Common myeloid progenitor, CD34-positive (primary cell): ENCODE data around the gene EPHB3.

Source experiments
- CTCF ChIA-PET: fragments of 350-600 bp; sonication (Branson Sonifier 250); formaldehyde crosslinking; loops from one replicate; lab custom pipeline; 2021; ENCODE audit warnings: antibody characterized with exemption; lab: Charles Lee
- POLR2A ChIA-PET: fragments of 350-600 bp; sonication (Branson Sonifier 250); formaldehyde crosslinking; loops from one replicate; lab custom pipeline; 2021; ENCODE audit warnings: antibody characterized with exemption; lab: Charles Lee
- DNase-seq, 3 donors: peaks; one replicate each; pipeline versions ENCODE4 v3.0.0 to v3.0.0-alpha.2; 2013
- H3K27ac ChIP-seq, 2 experiments: 1 replicate in 1 of 2; 2 replicates in 1 of 2; pipeline ENCODE4 v1.7.0; 2013; ENCODE audit warnings: inconsistent platforms in 2 of 2, low read length in 2 of 2, mild to moderate bottlenecking in 2 of 2, low read depth in 1 of 2, moderate library complexity in 1 of 2; ENCODE audit not compliant: severe bottlenecking in 2 of 2, insufficient read depth in 1 of 2, poor library complexity in 1 of 2
- H3K27me3 ChIP-seq, 5 experiments: replicated peaks in 2 of 5; 1 replicate in 3 of 5; 2 replicates in 2 of 5; pipeline versions ENCODE4 v1.6.1 to v1.7.0; 2013; ENCODE audit warnings: low read length in 4 of 5, mild to moderate bottlenecking in 2 of 5, moderate library complexity in 2 of 5, inconsistent platforms in 1 of 5; ENCODE audit not compliant: insufficient read depth in 5 of 5, control insufficient read depth in 4 of 5
- H3K36me3 ChIP-seq, 4 experiments: 1 replicate in 2 of 4; 2 replicates in 2 of 4; pipeline versions ENCODE4 v1.6.1 to v1.7.0; 2013; ENCODE audit warnings: low read length in 3 of 4, control low read depth in 1 of 4, mild to moderate bottlenecking in 1 of 4; ENCODE audit not compliant: control insufficient read depth in 4 of 4, insufficient read depth in 4 of 4
- H3K4me1 ChIP-seq, 4 experiments: 1 replicate in 3 of 4; 2 replicates in 1 of 4; pipeline versions ENCODE4 v1.6.1 to v1.7.1; 2013; ENCODE audit warnings: low read length in 3 of 4, mild to moderate bottlenecking in 3 of 4, control low read depth in 1 of 4, inconsistent platforms in 1 of 4, moderate library complexity in 1 of 4; ENCODE audit not compliant: control insufficient read depth in 4 of 4, insufficient read depth in 4 of 4; ENCODE audit errors: control extremely low read depth in 1 of 4
- H3K4me3 ChIP-seq, 7 experiments: 1 replicate in 4 of 7; 2 replicates in 3 of 7; pipeline versions ENCODE4 v1.5.1 to v1.7.0; 2013; ENCODE audit warnings: mild to moderate bottlenecking in 7 of 7, low read length in 6 of 7, moderate library complexity in 6 of 7, inconsistent platforms in 2 of 7, low read depth in 2 of 7, control low read depth in 1 of 7; ENCODE audit not compliant: insufficient read depth in 4 of 7, control insufficient read depth in 1 of 7; ENCODE audit errors: extremely low read depth in 1 of 7
- H3K9me3 ChIP-seq, 5 experiments: 1 replicate in 4 of 5; 2 replicates in 1 of 5; pipeline versions ENCODE4 v1.6.1 to v1.7.1; 2013; ENCODE audit warnings: low read length in 4 of 5, mild to moderate bottlenecking in 2 of 5, inconsistent platforms in 1 of 5, low read depth in 1 of 5, moderate library complexity in 1 of 5; ENCODE audit not compliant: control insufficient read depth in 4 of 5, insufficient read depth in 2 of 5; ENCODE audit errors: control extremely low read depth in 1 of 5
- WGBS: methylation state at CpG from one replicate; pipeline ENCODE4 v1.1.5; 2013; ENCODE audit not compliant: insufficient coverage; 5-methylcytosine and 5-hydroxymethylcytosine counted together

The EPHB3 gene

GRCh38 chr3:184584464-184584891 is 22.9 kb downstream of the EPHB3 start:
- Histone ChIP-seq H3K27me3 (peaks cover 0 to 17% (median 11%) of the 10 kb centered on the region in 5 experiments), H3K9me3 (no peaks in the 10 kb centered on the region), H3K4me3 (peak overlapping the region in 1 of 7 experiments; percentile 76), H3K36me3 (no peaks in the 10 kb centered on the region), H3K4me1 (peaks cover 0 to 24% (median 15%) of the 10 kb centered on the region in 4 experiments), H3K27ac (no peak overlapping the region)
- WGBS = 84% methylated on average over 2 of the region's 11 CpGs
- ChIA-PET CTCF (interaction anchor here (0.7 to 1.8 kb wide), 5 partner anchors 12 to 143 kb away, joined by 3 to 9 read pairs (median 4); no protein-coding TSS in a partner anchor), POLR2A (interaction anchor here (1.3 kb wide), 1 partner anchor 128 kb away, joined by 3 read pairs; no protein-coding TSS in a partner anchor)
- DNase-seq = no peak

GRCh38 chr3:184585545-184585944 is 24.0 kb downstream of the EPHB3 start:
- Histone ChIP-seq H3K4me3 (no peak overlapping the region), H3K27ac (no peak overlapping the region), H3K9me3 (no peaks in the 10 kb centered on the region), H3K27me3 (peaks cover 0 to 17% (median 11%) of the 10 kb centered on the region in 5 experiments), H3K36me3 (no peaks in the 10 kb centered on the region), H3K4me1 (peaks cover 0 to 25% (median 16%) of the 10 kb centered on the region in 4 experiments)
- ChIA-PET POLR2A (interaction anchor here (0.6 kb wide), 1 partner anchor 129 kb away, joined by 3 read pairs; no protein-coding TSS in a partner anchor), CTCF (interaction anchor here (0.9 to 1.8 kb wide), 2 partner anchors 16 to 159 kb away, joined by 3 to 4 read pairs; no protein-coding TSS in a partner anchor)
- DNase-seq = no peak
- WGBS = 89% methylated on average over 5 of the region's 6 CpGs

GRCh38 chr3:184586851-184587250 is 25.3 kb downstream of the EPHB3 start:
- Histone ChIP-seq H3K4me1 (peaks cover 0 to 31% (median 19%) of the 10 kb centered on the region in 4 experiments), H3K4me3 (no peak overlapping the region), H3K36me3 (no peaks in the 10 kb centered on the region), H3K27me3 (peaks cover 0 to 17% (median 11%) of the 10 kb centered on the region in 5 experiments), H3K9me3 (no peaks in the 10 kb centered on the region), H3K27ac (no peak overlapping the region)
- no peak for DNase-seq
- 97% methylated on average over 7 of the region's 8 CpGs for WGBS
- ChIA-PET POLR2A (no interaction called here), CTCF (no interaction called here)

- no peak overlapping the region for H3K4me3 ChIP-seq
- no peaks in the 10 kb centered on the region for H3K9me3 ChIP-seq
- ChIA-PET CTCF (no interaction called here), POLR2A (no interaction called here)
- DNase-seq = no peak
- H3K4me1 ChIP-seq = peaks cover 0 to 23% (median 11%) of the 10 kb centered on the region in 4 experiments
- 96% methylated on average over 4 of the region's 4 CpGs for WGBS
- H3K27ac ChIP-seq = no peak overlapping the region
- H3K36me3 ChIP-seq = no peaks in the 10 kb centered on the region
- H3K27me3 ChIP-seq = peaks cover 0 to 10% (median 3%) of the 10 kb centered on the region in 5 experiments
Observed at GRCh38 chr3:184588776-184589175, 27.2 kb downstream of the EPHB3 start.

- Histone ChIP-seq H3K36me3 (no peaks in the 10 kb centered on the region), H3K4me1 (peaks cover 0 to 12% (median 4%) of the 10 kb centered on the region in 4 experiments), H3K4me3 (no peak overlapping the region), H3K9me3 (no peaks in the 10 kb centered on the region), H3K27me3 (peaks cover 0 to 4% (median 0%) of the 10 kb centered on the region in 5 experiments), H3K27ac (no peak overlapping the region)
- DNase-seq = peak in 2 of 3 donors; percentile 49 to 59
- 77% methylated on average over 3 of the region's 6 CpGs for WGBS
- POLR2A ChIA-PET = no interaction called here
- CTCF ChIA-PET = interaction anchor here (0.7 to 1.4 kb wide), 3 partner anchors 10 to 156 kb away, joined by 3 to 4 read pairs (median 3); no protein-coding TSS in a partner anchor
Observed at GRCh38 chr3:184590795-184591194, 29.2 kb downstream of the EPHB3 start.

- Histone ChIP-seq H3K36me3 (no peaks in the 10 kb centered on the region), H3K9me3 (no peaks in the 10 kb centered on the region), H3K27me3 (peaks cover 0 to 4% (median 0%) of the 10 kb centered on the region in 5 experiments), H3K27ac (no peak overlapping the region), H3K4me1 (peaks cover 0 to 10% (median 4%) of the 10 kb centered on the region in 4 experiments), H3K4me3 (no peak overlapping the region)
- ChIA-PET CTCF (interaction anchor here (1.3 to 1.7 kb wide), 3 partner anchors 11 to 155 kb away, joined by 3 to 5 read pairs (median 4); no protein-coding TSS in a partner anchor), POLR2A (no interaction called here)
- DNase-seq = no peak
- WGBS = 100% methylated on average over 6 of the region's 6 CpGs
Observed at GRCh38 chr3:184591789-184592188, 30.2 kb downstream of the EPHB3 start.
